Liver (tissue), 2 donors: ENCODE measurements around the gene MYG1.

Source experiments
- CTCF ChIP-seq: fragments of 150-350 bp; IDR thresholded peaks from 2 replicates; pipeline ENCODE4 v1.5.1; 2017; ENCODE audit warnings: improper control_type of control experiment, low read depth, low read length; ENCODE audit not compliant: missing input control
- REST ChIP-seq: IDR thresholded peaks from 2 replicates; pipeline ENCODE4 v1.6.1; 2016; ENCODE audit warnings: antibody characterized with exemption, mild to moderate bottlenecking
- ZBTB33 ChIP-seq: IDR thresholded peaks from 2 replicates; pipeline ENCODE4 v1.6.1; 2016; ENCODE audit warnings: antibody characterized with exemption
- donor health status: healthy.

- TF ChIP-seq CTCF (no peak), REST (no peak), ZBTB33 (no peak)
Measured at GRCh38 chr12:53347905-53348304, 48.4 kb downstream of the MYG1 start.
